ENCODE measurements around the gene FALEC.

FALEC gene

GRCh38 chr1:150546294-150546937 is 30.9 kb downstream of the FALEC start:
- no peak for TF ChIP-seq CTCF (IDR thresholded peaks at IDR 0.05; ENCODE audit: low read depth, low read length)
- no peak overlapping the region for H3K4me3 ChIP-seq (ENCODE audit: low read depth, low read length)

- TF ChIP-seq CTCF (IDR thresholded peaks at IDR 0.05; ENCODE audit: low read depth, low read length), result no peak
- H3K4me3 ChIP-seq (ENCODE audit: low read depth, low read length), result peak overlapping the region; percentile 63
Measured at GRCh38 chr1:150548324-150548631, 32.7 kb downstream of the FALEC start.

GRCh38 chr1:150548632-150549495 is 33.3 kb downstream of the FALEC start, which contains the start of gene ADAMTSL4:
TSS of gene ADAMTSL4 (plus strand) at chr1:150549408. CDS start at chr1:150552289, 2,881 bp downstream.
- H3K4me3 ChIP-seq (ENCODE audit: low read depth, low read length), result peak within 1 kb of the TSS; percentile 63
- no peak for TF ChIP-seq CTCF (IDR thresholded peaks at IDR 0.05; ENCODE audit: low read depth, low read length)

GRCh38 chr1:150549496-150550221 is 34.1 kb downstream of the FALEC start:
- 0 out of 2 replicates have a peak, but pooled peaks have one; percentile 22 for TF ChIP-seq CTCF (IDR thresholded peaks at IDR 0.05; ENCODE audit: low read depth, low read length)
- H3K4me3 ChIP-seq (ENCODE audit: low read depth, low read length), result peak overlapping the region; percentile 63

- peak overlapping the region; percentile 63 for H3K4me3 ChIP-seq (ENCODE audit: low read depth, low read length)
- no peak for TF ChIP-seq CTCF (IDR thresholded peaks at IDR 0.05; ENCODE audit: low read depth, low read length)
Measured at GRCh38 chr1:150550222-150551050, 34.9 kb downstream of the FALEC start.

GRCh38 chr1:150551051-150551783 is 35.7 kb downstream of the FALEC start:
- H3K4me3 ChIP-seq (ENCODE audit: low read depth, low read length), result no peak overlapping the region
- no peak for TF ChIP-seq CTCF (IDR thresholded peaks at IDR 0.05; ENCODE audit: low read depth, low read length)
